GM19099 (cell line): ENCODE measurements around the gene EPN1.
A peak's percentile ranks its signal among the peaks of the same experiment; 100 is the strongest.

Experiments
- POLR2A ChIP-seq: IDR thresholded peaks from 3 replicates; pipeline ENCODE4 v1.6.1; 2011; ENCODE audit warnings: low read depth; ENCODE audit not compliant: insufficient read length; ENCODE audit errors: extremely low read depth

The EPN1 gene

GRCh38 chr19:55643003-55643886 is 31.8 kb upstream of the EPN1 start, which contains the start of gene ZNF581:
TSS of gene ZNF581 (plus strand) at chr19:55643649. CDS start at chr19:55644572, 923 bp downstream.
- peak; percentile 61 for TF ChIP-seq POLR2A

GRCh38 chr19:55643887-55644176 is 31.2 kb upstream of the EPN1 start:
- no peak for TF ChIP-seq POLR2A

- peak; percentile 24 for TF ChIP-seq POLR2A
These were observed 30.7 kb upstream of the EPN1 start for GRCh38 chr19:55644191-55644833.

GRCh38 chr19:55644842-55645511 is 30.0 kb upstream of the EPN1 start:
- TF ChIP-seq POLR2A = no peak

- no peak for TF ChIP-seq POLR2A
These were observed 29.5 kb upstream of the EPN1 start for GRCh38 chr19:55645512-55645881.

- no peak for TF ChIP-seq POLR2A
These were observed 27.9 kb upstream of the EPN1 start for GRCh38 chr19:55646889-55647731.

GRCh38 chr19:55647732-55648584 is 27.1 kb upstream of the EPN1 start, which contains the start of gene CCDC106:
TSS of gene CCDC106 (plus strand) at chr19:55648212. CDS start at chr19:55649047, 835 bp downstream.
- peak; percentile 53 for TF ChIP-seq POLR2A

- TF ChIP-seq POLR2A = no peak
These were observed 26.3 kb upstream of the EPN1 start for GRCh38 chr19:55648585-55649267.

- no peak for TF ChIP-seq POLR2A
These were observed 25.5 kb upstream of the EPN1 start for GRCh38 chr19:55649268-55650125.

- TF ChIP-seq POLR2A = no peak
These were observed 24.9 kb upstream of the EPN1 start for GRCh38 chr19:55650126-55650557.

GRCh38 chr19:55650602-55651230 is 24.3 kb upstream of the EPN1 start:
- TF ChIP-seq POLR2A = no peak

- no peak for TF ChIP-seq POLR2A
These were observed 23.8 kb upstream of the EPN1 start for GRCh38 chr19:55651236-55651635.
